Loucy (cell line): Measurements from ENCODE around the gene NEMF.

Experiments
- H2AFZ ChIP-seq: fragments of 200-600 bp; sonication (generic); 2 replicates; pipeline ENCODE4 v1.6.0; 2016; ENCODE audit warnings: antibody characterized with exemption, mild to moderate bottlenecking, low read length, moderate library complexity
- H3F3A ChIP-seq: fragments of 200-600 bp; 2 replicates; pipeline ENCODE4 v1.6.0; 2016; ENCODE audit warnings: antibody characterized with exemption, low read depth, mild to moderate bottlenecking
- H3K27me3 ChIP-seq: fragments of 200-600 bp; sonication (generic); 2 replicates; pipeline ENCODE4 v1.6.1; 2014; ENCODE audit warnings: low read length, mild to moderate bottlenecking; ENCODE audit not compliant: insufficient read depth, poor library complexity, severe bottlenecking
- H3K36me3 ChIP-seq: fragments of 200-600 bp; sonication (generic); 2 replicates; pipeline ENCODE4 v1.6.1; 2016; ENCODE audit warnings: low read length; ENCODE audit not compliant: insufficient read depth
- H3K4me1 ChIP-seq: fragments of 200-600 bp; sonication (generic); 2 replicates; pipeline ENCODE4 v1.5.1; 2014; ENCODE audit warnings: low read length, mild to moderate bottlenecking; ENCODE audit not compliant: insufficient read depth, poor library complexity, severe bottlenecking
- H3K4me2 ChIP-seq: fragments of 200-600 bp; sonication (generic); 2 replicates; pipeline ENCODE4 v1.6.0; 2014; ENCODE audit warnings: antibody characterized with exemption, low read length, low read depth, mild to moderate bottlenecking; ENCODE audit not compliant: poor library complexity, severe bottlenecking
- H3K4me3 ChIP-seq: fragments of 200-600 bp; sonication (generic); 2 replicates; pipeline ENCODE4 v1.5.1; 2014; ENCODE audit warnings: low read length, mild to moderate bottlenecking, mixed read lengths; ENCODE audit not compliant: poor library complexity, severe bottlenecking
- H3K79me2 ChIP-seq: fragments of 200-600 bp; sonication (generic); 2 replicates; pipeline ENCODE4 v1.6.1; 2014; ENCODE audit warnings: low read length; ENCODE audit not compliant: insufficient read depth
- H3K9ac ChIP-seq: fragments of 200-600 bp; sonication (generic); 2 replicates; pipeline ENCODE4 v1.6.0; 2014; ENCODE audit warnings: mild to moderate bottlenecking, low read depth, low read length, moderate library complexity; ENCODE audit not compliant: poor library complexity, severe bottlenecking
- H3K9me2 ChIP-seq: fragments of 200-600 bp; sonication (generic); replicated peaks from 2 replicates; pipeline ENCODE4 v1.6.1; 2016; ENCODE audit warnings: low read depth, low read length, mixed read lengths
- H3K9me3 ChIP-seq: fragments of 200-600 bp; sonication (generic); 2 replicates; pipeline ENCODE4 v1.6.1; 2014; ENCODE audit warnings: mild to moderate bottlenecking, antibody characterized with exemption, low read length, low read depth; ENCODE audit not compliant: insufficient read depth
- H4K20me1 ChIP-seq: fragments of 200-600 bp; sonication (generic); 2 replicates; pipeline ENCODE4 v1.6.0; 2014; ENCODE audit warnings: antibody characterized with exemption, low read length, mild to moderate bottlenecking; ENCODE audit not compliant: insufficient read depth, poor library complexity, severe bottlenecking
- EZH2phosphoT487 ChIP-seq: fragments of 200-600 bp; IDR thresholded peaks from 2 replicates; pipeline ENCODE4 v1.6.1; 2018; ENCODE audit warnings: antibody characterized with exemption, mild to moderate bottlenecking, moderate library complexity, borderline replicate concordance
- TF ChIP-seq, protein P1 (sequence below): fragments of 200-600 bp; sonication (generic); conservative IDR thresholded peaks from 2 replicates; pipeline ENCODE4 v1.5.1; 2014; ENCODE audit warnings: mild to moderate bottlenecking, antibody characterized with exemption, low read length

The NEMF gene

GRCh38 chr14:49862089-49862673 is 9.6 kb upstream of the NEMF start:
- H3K9ac ChIP-seq, result peak overlapping the region; percentile 85
- peak overlapping the region; percentile 91 for H3K4me3 ChIP-seq
- no peaks in the 10 kb centered on the region for H3K27me3 ChIP-seq
- no peaks in the 10 kb centered on the region for H3K79me2 ChIP-seq
- no peaks in the 10 kb centered on the region for H3K9me2 ChIP-seq
- H3K9me3 ChIP-seq, result no peaks in the 10 kb centered on the region
- TF ChIP-seq, protein P1, sequence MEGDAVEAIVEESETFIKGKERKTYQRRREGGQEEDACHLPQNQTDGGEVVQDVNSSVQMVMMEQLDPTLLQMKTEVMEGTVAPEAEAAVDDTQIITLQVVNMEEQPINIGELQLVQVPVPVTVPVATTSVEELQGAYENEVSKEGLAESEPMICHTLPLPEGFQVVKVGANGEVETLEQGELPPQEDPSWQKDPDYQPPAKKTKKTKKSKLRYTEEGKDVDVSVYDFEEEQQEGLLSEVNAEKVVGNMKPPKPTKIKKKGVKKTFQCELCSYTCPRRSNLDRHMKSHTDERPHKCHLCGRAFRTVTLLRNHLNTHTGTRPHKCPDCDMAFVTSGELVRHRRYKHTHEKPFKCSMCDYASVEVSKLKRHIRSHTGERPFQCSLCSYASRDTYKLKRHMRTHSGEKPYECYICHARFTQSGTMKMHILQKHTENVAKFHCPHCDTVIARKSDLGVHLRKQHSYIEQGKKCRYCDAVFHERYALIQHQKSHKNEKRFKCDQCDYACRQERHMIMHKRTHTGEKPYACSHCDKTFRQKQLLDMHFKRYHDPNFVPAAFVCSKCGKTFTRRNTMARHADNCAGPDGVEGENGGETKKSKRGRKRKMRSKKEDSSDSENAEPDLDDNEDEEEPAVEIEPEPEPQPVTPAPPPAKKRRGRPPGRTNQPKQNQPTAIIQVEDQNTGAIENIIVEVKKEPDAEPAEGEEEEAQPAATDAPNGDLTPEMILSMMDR, result peak; percentile 100
- TF ChIP-seq EZH2phosphoT487, result no peak
- H2AFZ ChIP-seq, result peak overlapping the region; percentile 100
- no peaks in the 10 kb centered on the region for H4K20me1 ChIP-seq
- H3K4me1 ChIP-seq, result peaks cover 23% of the 10 kb centered on the region
- H3K36me3 ChIP-seq, result no peaks in the 10 kb centered on the region
- peaks cover 12% of the 10 kb centered on the region; the same call in 1 of the 2 replicates for H3F3A ChIP-seq
- H3K4me2 ChIP-seq, result peak overlapping the region; percentile 92

GRCh38 chr14:49861699-49862088 is 9.1 kb upstream of the NEMF start:
- no peaks in the 10 kb centered on the region for H3K9me3 ChIP-seq
- no peaks in the 10 kb centered on the region for H3K27me3 ChIP-seq
- peak overlapping the region; percentile 91 for H3K4me3 ChIP-seq
- peak overlapping the region; percentile 92 for H3K4me2 ChIP-seq
- H2AFZ ChIP-seq, result peak overlapping the region; percentile 100
- H3K36me3 ChIP-seq, result no peaks in the 10 kb centered on the region
- H3F3A ChIP-seq, result peaks cover 12% of the 10 kb centered on the region; the same call in 1 of the 2 replicates
- TF ChIP-seq EZH2phosphoT487, result no peak
- TF ChIP-seq, protein P1, result no peak
- peak overlapping the region; percentile 85 for H3K9ac ChIP-seq
- H3K79me2 ChIP-seq, result no peaks in the 10 kb centered on the region
- H3K4me1 ChIP-seq, result peaks cover 23% of the 10 kb centered on the region
- H3K9me2 ChIP-seq, result no peaks in the 10 kb centered on the region
- H4K20me1 ChIP-seq, result no peaks in the 10 kb centered on the region

- Histone ChIP-seq H4K20me1 (no peaks in the 10 kb centered on the region), H3F3A (peaks cover 12% of the 10 kb centered on the region; the same call in 1 of the 2 replicates), H3K79me2 (no peaks in the 10 kb centered on the region), H3K27me3 (no peaks in the 10 kb centered on the region), H3K4me3 (peak overlapping the region; percentile 91), H3K4me1 (peaks cover 23% of the 10 kb centered on the region), H3K9me2 (no peaks in the 10 kb centered on the region), H3K9me3 (no peaks in the 10 kb centered on the region), H2AFZ (peak overlapping the region; percentile 100), H3K4me2 (peak overlapping the region; percentile 92), H3K9ac (peak overlapping the region; percentile 85), H3K36me3 (no peaks in the 10 kb centered on the region)
- TF ChIP-seq, protein P1, result no peak
- TF ChIP-seq EZH2phosphoT487, result no peak
These were observed 8.6 kb upstream of the NEMF start for GRCh38 chr14:49860988-49861698.
